GM23248 (cell line): ENCODE results near the gene FRY.

ENCODE experiments used
- EZH2 ChIP-seq: fragments of 200-600 bp; sonication (generic); IDR thresholded peaks from 2 replicates; pipeline ENCODE4 v1.6.1; 2018; ENCODE audit warnings: antibody characterized with exemption, mild to moderate bottlenecking; ENCODE audit not compliant: insufficient read depth, poor library complexity, severe bottlenecking
- EZH2phosphoT487 ChIP-seq: fragments of 200-600 bp; sonication (generic); IDR thresholded peaks from 2 replicates; pipeline ENCODE4 v1.6.1; 2018; ENCODE audit warnings: antibody characterized with exemption, moderate library complexity, mild to moderate bottlenecking, low read depth; ENCODE audit not compliant: insufficient read depth

DNA sequence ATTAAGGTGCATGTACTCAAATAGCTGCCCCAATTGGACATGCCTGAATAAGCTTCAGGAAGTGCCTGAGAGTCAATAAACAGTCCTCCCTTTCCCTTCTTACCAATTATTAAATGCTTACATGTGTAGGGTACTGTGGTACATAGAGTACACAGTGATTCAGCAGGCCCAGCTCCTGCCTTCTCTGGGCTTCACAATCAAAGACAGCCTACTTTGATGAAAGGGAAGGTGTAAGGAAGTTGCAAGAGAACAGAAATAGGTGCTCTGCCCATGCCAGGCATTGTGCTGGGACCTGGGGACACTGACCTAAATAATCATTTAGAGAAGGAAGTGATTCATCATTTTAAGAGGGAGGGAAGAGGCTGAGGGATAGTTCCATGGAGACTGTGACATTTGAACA lies 17.2 kb downstream of the FRY start:
- no peak for TF ChIP-seq EZH2phosphoT487
- TF ChIP-seq EZH2 = no peak
